Measurements from ENCODE around the gene ACSF2.
"Not testable (repeated sequence)": the region's sequence is repeated elsewhere in the genome, so short reads cannot be mapped to it uniquely, and the experiment has no call there.

The ACSF2 gene

GRCh38 chr17:50461550-50462132 is 35.6 kb downstream of the ACSF2 start:
- no peak for DNase-seq (ENCODE audit: extremely low read depth in 1 of 2, low read depth in 1 of 2)

DNA sequence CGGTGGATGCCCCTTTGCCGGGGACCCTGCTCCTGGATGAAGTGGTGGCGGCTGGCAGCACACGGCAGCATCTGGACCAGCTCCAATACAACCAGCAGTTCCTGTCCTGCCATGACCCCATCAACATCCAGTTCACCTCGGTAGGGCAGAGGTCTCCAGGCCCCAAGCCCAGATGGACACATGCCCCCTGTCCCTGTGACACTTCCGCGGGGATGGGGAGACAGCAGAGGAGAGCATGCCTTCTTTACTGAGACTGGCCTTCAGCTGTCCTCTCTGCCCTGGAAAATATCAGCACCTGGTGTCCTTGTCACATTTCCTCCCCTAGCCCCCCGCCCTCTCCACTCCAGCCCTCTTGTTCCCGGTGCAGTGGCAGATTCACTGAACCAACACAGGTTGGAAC is 36.4 kb downstream of the ACSF2 start:
- no peak for DNase-seq (ENCODE audit: extremely low read depth in 1 of 2, low read depth in 1 of 2)

DNA sequence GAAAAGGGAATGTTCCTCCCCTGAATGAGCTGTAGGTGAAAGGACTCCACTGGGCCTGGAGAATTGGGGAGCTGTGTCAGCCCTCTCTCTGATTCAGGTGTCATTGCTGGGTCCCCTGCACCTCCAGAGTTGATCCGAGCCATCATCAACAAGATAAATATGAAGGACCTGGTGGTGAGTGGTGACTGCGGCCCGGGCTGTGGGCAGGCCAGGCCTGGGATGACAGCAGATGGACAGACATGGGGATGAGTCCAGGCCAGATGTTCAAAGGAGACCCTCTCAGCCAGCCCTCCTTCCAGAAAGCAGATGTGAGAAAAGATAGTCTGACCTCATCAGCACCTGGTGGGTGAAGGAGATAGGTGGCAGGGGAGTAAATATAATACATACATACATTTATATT is 38.1 kb downstream of the ACSF2 start:
- DNase-seq (ENCODE audit: extremely low read depth in 1 of 2, low read depth in 1 of 2): no peak

GRCh38 chr17:50464736-50465135 is 38.7 kb downstream of the ACSF2 start:
- DNase-seq (ENCODE audit: extremely low read depth in 1 of 2, low read depth in 1 of 2): no peak

GRCh38 chr17:50465171-50465570 is 39.2 kb downstream of the ACSF2 start:
- no peak for DNase-seq (ENCODE audit: extremely low read depth in 1 of 2, low read depth in 1 of 2)

DNA sequence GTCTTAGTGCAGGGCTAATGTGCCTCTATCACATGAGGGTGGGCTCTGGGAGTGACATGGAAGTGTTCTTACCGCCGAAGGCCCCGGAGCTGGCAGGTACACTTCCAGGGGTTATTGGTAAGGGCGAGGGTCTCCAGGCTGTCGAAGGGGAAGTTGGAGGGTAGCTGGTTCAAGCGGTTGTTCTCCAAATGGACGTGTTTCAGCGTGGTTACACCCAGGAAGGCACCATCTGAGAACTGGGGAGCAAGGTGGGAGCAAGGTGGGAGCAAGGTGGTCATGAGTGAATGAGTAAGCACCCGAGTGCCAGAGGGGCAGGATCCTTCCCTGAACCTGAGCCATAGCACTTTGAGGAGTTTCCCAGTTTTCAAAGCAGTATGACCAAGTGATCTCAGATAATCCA is 39.6 kb downstream of the ACSF2 start:
- DNase-seq (ENCODE audit: extremely low read depth in 1 of 2, low read depth in 1 of 2): no peak

DNA sequence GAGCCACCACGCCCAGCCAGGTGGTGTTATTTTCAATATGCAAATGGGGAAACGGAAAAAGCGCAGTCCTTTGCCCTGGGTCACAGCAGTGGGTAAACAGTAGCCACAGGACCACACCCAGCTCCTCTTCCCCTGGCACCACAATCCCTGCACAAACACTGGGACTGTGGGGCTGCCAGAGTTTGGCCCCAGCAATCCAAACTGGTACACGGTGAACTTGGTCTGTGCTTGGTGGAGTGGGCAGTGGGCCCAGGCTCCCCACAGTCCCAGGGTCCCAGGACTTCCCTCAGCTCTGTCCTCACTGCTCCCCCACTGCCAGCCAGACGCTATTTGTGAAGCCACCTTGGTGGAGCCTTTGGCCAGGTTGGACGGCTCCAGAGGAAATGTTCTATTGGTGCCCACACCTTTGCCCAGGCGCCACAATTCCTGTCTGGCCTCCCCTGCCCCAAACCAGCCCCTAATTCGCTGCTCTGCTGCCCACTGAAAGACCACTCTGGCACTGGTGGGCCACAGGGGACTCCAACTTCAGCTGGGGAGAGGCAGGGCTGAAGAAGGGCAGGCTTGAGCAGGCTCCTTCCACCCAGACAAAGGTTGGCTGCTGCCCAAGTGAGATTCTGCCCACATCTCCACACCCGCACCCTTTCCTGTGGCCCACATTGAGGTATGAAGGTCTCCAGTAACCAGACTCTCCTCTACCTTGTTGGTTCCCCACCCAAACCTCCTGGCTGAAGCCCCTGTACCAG is 40.5 kb downstream of the ACSF2 start:
- no peak for DNase-seq (ENCODE audit: extremely low read depth in 1 of 2, low read depth in 1 of 2)

- DNase-seq (ENCODE audit: extremely low read depth in 1 of 2, low read depth in 1 of 2): no peak
Observed at GRCh38 chr17:50467114-50467854, 41.3 kb downstream of the ACSF2 start.

- DNase-seq (ENCODE audit: extremely low read depth in 1 of 2, low read depth in 1 of 2): no peak
Observed at GRCh38 chr17:50467855-50468303, 41.9 kb downstream of the ACSF2 start.

- DNase-seq (ENCODE audit: extremely low read depth in 1 of 2, low read depth in 1 of 2): no peak
Observed at GRCh38 chr17:50468304-50469207, 42.5 kb downstream of the ACSF2 start, which contains the start of gene CHAD. Gene CHAD, minus strand, starts transcription at chr17:50468880. Its CDS starts 67 bp downstream, at chr17:50468813.

- DNase-seq (ENCODE audit: extremely low read depth in 1 of 2, low read depth in 1 of 2): no peak
Observed at GRCh38 chr17:50469208-50469605, 43.2 kb downstream of the ACSF2 start.

GRCh38 chr17:50469671-50470305 is 43.8 kb downstream of the ACSF2 start:
- DNase-seq (ENCODE audit: extremely low read depth in 1 of 2, low read depth in 1 of 2): no peak

GRCh38 chr17:50470426-50470825 is 44.4 kb downstream of the ACSF2 start:
- DNase-seq (ENCODE audit: extremely low read depth in 1 of 2, low read depth in 1 of 2): no peak

DNA sequence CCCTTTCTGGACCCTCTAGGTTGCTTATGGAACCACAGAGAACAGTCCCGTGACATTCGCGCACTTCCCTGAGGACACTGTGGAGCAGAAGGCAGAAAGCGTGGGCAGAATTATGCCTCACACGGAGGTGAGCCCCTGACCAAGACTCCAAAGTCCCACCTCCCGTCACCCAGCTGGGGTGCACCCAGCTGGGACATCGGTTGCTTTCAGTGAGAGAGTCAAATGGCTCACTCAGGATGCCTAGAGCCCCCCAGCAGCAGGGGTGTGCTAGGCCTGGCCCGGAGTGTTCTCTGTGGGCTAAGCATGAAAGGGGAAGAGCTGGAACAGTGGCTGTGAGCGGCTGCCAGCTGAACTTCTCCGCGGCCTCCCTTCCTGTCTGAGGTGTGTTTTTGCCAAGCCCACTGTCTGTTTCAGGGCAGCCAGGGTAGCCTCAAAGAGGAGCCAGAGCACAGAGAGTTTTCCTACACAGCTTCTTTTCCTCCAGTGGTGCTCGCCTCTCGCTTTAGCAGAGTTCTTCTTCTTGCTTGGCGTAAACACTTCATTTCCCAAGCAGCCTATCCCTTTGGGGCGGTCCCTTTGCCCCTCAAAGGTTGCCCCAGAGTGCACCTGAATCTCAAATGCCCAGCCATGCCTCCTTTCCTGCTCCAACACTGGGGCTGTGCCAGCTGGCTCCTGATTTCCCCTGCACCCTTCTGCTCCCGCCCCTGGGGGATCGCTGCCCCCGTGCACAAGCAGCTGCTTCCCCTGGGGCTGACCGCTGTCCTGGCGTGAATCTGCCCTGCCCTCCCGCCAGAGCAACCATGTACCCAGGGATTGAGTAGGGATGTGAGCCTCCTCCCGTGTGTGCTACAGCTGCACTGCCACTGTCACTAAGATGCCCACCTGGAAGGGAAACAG is 45.2 kb downstream of the ACSF2 start:
- DNase-seq (ENCODE audit: extremely low read depth in 1 of 2, low read depth in 1 of 2): no peak

DNA sequence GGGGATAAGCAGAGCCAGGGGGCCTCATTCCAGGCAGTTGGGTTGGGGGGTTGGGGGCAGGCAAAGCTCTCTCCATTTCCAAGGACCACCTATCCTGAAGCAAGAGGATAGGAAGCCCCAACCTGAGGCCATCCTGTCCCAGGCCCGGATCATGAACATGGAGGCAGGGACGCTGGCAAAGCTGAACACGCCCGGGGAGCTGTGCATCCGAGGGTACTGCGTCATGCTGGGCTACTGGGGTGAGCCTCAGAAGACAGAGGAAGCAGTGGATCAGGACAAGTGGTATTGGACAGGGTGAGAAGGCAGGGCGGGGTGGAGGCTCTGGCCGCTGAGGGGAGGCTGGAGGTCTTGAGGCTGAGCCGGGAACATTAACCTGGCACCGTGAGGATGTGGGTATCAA is 46.3 kb downstream of the ACSF2 start:
- no peak for DNase-seq (ENCODE audit: extremely low read depth in 1 of 2, low read depth in 1 of 2)

GRCh38 chr17:50472761-50473161 is 46.7 kb downstream of the ACSF2 start:
- DNase-seq (ENCODE audit: extremely low read depth in 1 of 2, low read depth in 1 of 2): not testable (repeated sequence)

- no peak for DNase-seq (ENCODE audit: extremely low read depth in 1 of 2, low read depth in 1 of 2)
Observed at GRCh38 chr17:50473901-50474300, 47.9 kb downstream of the ACSF2 start.

DNA sequence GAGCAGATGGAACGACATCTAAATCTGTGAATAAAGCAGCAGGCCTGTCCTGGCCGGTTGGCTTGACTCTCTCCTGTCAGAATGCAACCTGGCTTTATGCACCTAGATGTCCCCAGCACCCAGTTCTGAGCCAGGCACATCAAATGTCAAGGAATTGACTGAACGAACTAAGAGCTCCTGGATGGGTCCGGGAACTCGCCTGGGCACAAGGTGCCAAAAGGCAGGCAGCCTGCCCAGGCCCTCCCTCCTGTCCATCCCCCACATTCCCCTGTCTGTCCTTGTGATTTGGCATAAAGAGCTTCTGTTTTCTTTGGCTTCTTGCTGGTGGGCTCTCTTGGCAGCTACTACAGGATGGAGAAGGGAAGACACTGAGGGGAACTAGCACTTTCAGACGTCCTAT is 48.5 kb downstream of the ACSF2 start:
- DNase-seq (ENCODE audit: extremely low read depth in 1 of 2, low read depth in 1 of 2): no peak

DNA sequence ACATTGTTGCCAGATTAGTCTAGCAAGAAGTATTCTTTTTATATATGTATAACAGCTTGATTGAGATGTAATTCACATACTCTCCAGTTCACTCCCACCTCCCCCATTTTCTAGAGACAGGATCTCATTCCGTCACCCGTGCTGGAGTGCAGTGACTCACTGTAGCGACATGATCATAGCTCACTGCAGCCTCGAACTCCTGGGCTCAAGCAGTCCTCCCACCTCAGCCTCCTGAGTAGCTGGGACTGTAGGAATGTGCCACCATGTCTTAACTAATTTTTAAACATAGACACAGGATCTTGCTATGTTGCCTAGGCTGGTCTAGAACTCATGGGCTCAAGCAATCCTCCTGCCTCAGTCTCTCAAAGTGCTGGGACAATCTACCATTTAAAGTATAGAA is 49.3 kb downstream of the ACSF2 start:
- DNase-seq (ENCODE audit: extremely low read depth in 1 of 2, low read depth in 1 of 2): no peak
